Esophagus muscularis mucosa (tissue), 3 donors: ENCODE data around the gene NHLRC4.
A peak's percentile ranks its signal among the peaks of the same experiment; 100 is the strongest.

ENCODE experiments used
- CTCF ChIP-seq, 3 experiments: fragments of 200-600 bp in 2 of 3; fragments of 450-650 bp in 1 of 3; sonication (generic) in 2 of 3; IDR thresholded peaks; one replicate each; pipeline ENCODE4 v1.5.1; 2017 to 2019; ENCODE audit warnings: antibody characterized with exemption in 3 of 3, mild to moderate bottlenecking in 2 of 3, moderate library complexity in 1 of 3
- POLR2AphosphoS5 ChIP-seq, 2 donors: sonication (generic); formaldehyde crosslinking; IDR thresholded peaks; one replicate each; pipeline ENCODE4 v1.6.1; 2017; ENCODE audit warnings: antibody characterized with exemption in 2 of 2

GRCh38 chr16:610513-611381, 43.9 kb downstream of the NHLRC4 start:
- TF ChIP-seq POLR2AphosphoS5 (IDR thresholded peaks at IDR 0.05) (no peak), CTCF (IDR thresholded peaks at IDR 0.05) (peak; percentile 47 to 76 (median 57))
